ENCODE results near the gene MUTYH. TPM values are rescaled to one million over a fixed set of nuclear protein-coding genes. Genes with fewer than 3 reads are reported as not detected.

The MUTYH gene
- total and polyA plus RNA-seq, 7 donors: 15.7 to 24.6 (median 22.4) TPM

DNA sequence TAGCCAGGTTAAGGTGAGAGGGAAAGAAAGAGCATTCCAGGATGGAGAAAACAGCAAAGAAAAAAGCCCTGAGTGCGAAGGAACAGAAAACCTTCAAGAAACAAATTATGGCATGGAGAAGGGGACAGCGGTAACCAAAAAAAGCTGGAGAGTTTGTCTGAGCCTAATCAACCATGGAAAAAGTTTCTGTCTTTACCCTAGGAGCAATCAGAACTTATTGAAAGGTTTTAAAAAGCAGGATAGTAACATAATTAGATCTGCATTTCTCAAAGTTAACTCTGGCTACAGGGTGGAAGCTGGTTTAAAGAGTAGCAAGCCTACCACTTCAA is 39.6 kb downstream of the MUTYH start:
- intact Hi-C loops (cut with DNase I): loop anchor here (5.0 kb wide), 4 partner anchors 93 to 568 kb away; partner anchors contain the start of genes PTCH2, RNU5D-1, TESK2 and ZSWIM5
- Histone ChIP-seq H3K27me3 (no peaks in the 10 kb centered on the region), H3K4me1 (peaks cover 0 to 17% (median 11%) of the 10 kb centered on the region in 4 donors), H3K4me3 (no peak overlapping the region), H3K9me3 (no peaks in the 10 kb centered on the region), H3K27ac (no peak overlapping the region), H3K36me3 (no peaks in the 10 kb centered on the region)
- DNase-seq: no peak
- TF ChIP-seq, protein P1, sequence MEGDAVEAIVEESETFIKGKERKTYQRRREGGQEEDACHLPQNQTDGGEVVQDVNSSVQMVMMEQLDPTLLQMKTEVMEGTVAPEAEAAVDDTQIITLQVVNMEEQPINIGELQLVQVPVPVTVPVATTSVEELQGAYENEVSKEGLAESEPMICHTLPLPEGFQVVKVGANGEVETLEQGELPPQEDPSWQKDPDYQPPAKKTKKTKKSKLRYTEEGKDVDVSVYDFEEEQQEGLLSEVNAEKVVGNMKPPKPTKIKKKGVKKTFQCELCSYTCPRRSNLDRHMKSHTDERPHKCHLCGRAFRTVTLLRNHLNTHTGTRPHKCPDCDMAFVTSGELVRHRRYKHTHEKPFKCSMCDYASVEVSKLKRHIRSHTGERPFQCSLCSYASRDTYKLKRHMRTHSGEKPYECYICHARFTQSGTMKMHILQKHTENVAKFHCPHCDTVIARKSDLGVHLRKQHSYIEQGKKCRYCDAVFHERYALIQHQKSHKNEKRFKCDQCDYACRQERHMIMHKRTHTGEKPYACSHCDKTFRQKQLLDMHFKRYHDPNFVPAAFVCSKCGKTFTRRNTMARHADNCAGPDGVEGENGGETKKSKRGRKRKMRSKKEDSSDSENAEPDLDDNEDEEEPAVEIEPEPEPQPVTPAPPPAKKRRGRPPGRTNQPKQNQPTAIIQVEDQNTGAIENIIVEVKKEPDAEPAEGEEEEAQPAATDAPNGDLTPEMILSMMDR (IDR thresholded peaks at IDR 0.05): no peak
- TF ChIP-seq POLR2A (IDR thresholded peaks at IDR 0.05) (no peak), EP300 (IDR thresholded peaks at IDR 0.05) (no peak), POLR2AphosphoS5 (IDR thresholded peaks at IDR 0.05) (no peak)
- 77 to 82% methylated on average over 2 of the region's 2 CpGs for WGBS, 2 donors

DNA sequence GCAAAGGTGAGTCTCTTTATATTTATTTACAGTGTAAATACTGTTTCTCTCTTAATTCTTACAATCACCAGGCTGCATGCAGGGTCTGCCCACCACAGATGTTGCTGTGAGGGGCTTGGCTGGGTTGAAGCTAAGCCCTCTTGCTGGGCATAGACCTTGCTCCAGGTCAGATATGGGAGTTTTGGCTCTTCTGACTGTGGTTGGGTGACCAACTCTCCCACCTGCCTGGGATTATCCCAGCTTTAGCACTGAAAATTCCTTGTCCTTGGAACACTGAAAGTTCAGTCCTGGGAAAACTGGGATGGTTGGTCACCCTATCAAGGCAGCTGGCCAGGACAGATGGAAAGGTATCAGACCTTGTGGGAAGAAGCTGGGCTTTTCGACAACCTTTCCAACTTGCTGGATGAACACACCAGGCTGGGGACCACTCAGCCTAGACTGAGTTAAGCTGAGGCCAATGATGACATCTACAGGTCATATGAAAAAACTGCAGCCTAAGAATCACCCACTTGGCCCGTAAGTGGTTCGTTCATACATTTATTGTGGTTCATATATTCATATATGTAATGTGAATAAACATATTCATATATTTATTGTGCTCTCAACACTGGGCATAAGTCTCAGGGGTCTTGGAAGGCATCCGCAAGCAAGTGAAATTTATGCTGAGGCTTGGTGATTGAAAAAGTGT is 40.1 kb downstream of the MUTYH start:
- WGBS, 2 donors: 15 to 17% methylated on average over 4 of the region's 4 CpGs
- TF ChIP-seq POLR2AphosphoS5 (IDR thresholded peaks at IDR 0.05): no peak
- TF ChIP-seq, protein P1 (IDR thresholded peaks at IDR 0.05): peak; percentile 49 to 72 (median 66)
- H3K27ac ChIP-seq: no peak overlapping the region
- H3K27me3 ChIP-seq: no peaks in the 10 kb centered on the region
- peaks cover 0 to 17% (median 11%) of the 10 kb centered on the region in 4 donors for H3K4me1 ChIP-seq
- H3K36me3 ChIP-seq: no peaks in the 10 kb centered on the region
- intact Hi-C loops (cut with DNase I): loop anchor here (5.0 to 10.0 kb wide), 5 partner anchors 93 to 585 kb away; partner anchors contain the start of genes PTCH2, RNU5D-1, TESK2 and ZSWIM5
- peak; percentile 73 for DNase-seq
- no peaks in the 10 kb centered on the region for H3K9me3 ChIP-seq
- H3K4me3 ChIP-seq: no peak overlapping the region

- no peaks in the 10 kb centered on the region for H3K9me3 ChIP-seq
- intact Hi-C loops (cut with DNase I): loop anchor here (10.0 kb wide), 1 partner anchor 584 kb away; no protein-coding TSS in a partner anchor
Observed at GRCh38 chr1:45299296-45299695, 40.9 kb downstream of the MUTYH start.

GRCh38 chr1:45297666-45298356 is 42.4 kb downstream of the MUTYH start:
- no peak for TF ChIP-seq EP300 (IDR thresholded peaks at IDR 0.05)
- no peak for TF ChIP-seq POLR2A (IDR thresholded peaks at IDR 0.05)
- TF ChIP-seq, protein P1 (IDR thresholded peaks at IDR 0.05): no peak
- TF ChIP-seq POLR2AphosphoS5 (IDR thresholded peaks at IDR 0.05): no peak
- 86 to 87% methylated on average over 8 of the region's 8 CpGs for WGBS, 2 donors

More at GRCh38 chr1:45299296-45299695, 40.9 kb downstream of the MUTYH start:
- H3K4me1 ChIP-seq: peaks cover 0 to 12% (median 5%) of the 10 kb centered on the region in 4 donors
- no peaks in the 10 kb centered on the region for H3K36me3 ChIP-seq
- WGBS, 2 donors: 71 to 75% methylated on average over 1 of the region's 1 CpG
- no peak for TF ChIP-seq POLR2AphosphoS5 (IDR thresholded peaks at IDR 0.05)
- TF ChIP-seq POLR2A (IDR thresholded peaks at IDR 0.05): no peak
- TF ChIP-seq, protein P1 (IDR thresholded peaks at IDR 0.05): no peak
- TF ChIP-seq EP300 (IDR thresholded peaks at IDR 0.05): no peak
- no peak overlapping the region for H3K4me3 ChIP-seq
- H3K27me3 ChIP-seq: no peaks in the 10 kb centered on the region
- no peak for DNase-seq
- no peak overlapping the region for H3K27ac ChIP-seq

More at GRCh38 chr1:45297666-45298356, 42.4 kb downstream of the MUTYH start:
- no peaks in the 10 kb centered on the region for H3K27me3 ChIP-seq
- H3K27ac ChIP-seq: no peak overlapping the region
- H3K9me3 ChIP-seq: no peaks in the 10 kb centered on the region
- intact Hi-C loops (cut with DNase I): loop anchor here (10.0 kb wide), 1 partner anchor 583 kb away; no protein-coding TSS in a partner anchor
- H3K36me3 ChIP-seq: no peaks in the 10 kb centered on the region
- H3K4me3 ChIP-seq: no peak overlapping the region
- H3K4me1 ChIP-seq: peaks cover 0 to 5% (median under 1%) of the 10 kb centered on the region in 4 donors
- no peak for DNase-seq
